ENCODE results near the gene OPA1.

OPA1 gene

DNA sequence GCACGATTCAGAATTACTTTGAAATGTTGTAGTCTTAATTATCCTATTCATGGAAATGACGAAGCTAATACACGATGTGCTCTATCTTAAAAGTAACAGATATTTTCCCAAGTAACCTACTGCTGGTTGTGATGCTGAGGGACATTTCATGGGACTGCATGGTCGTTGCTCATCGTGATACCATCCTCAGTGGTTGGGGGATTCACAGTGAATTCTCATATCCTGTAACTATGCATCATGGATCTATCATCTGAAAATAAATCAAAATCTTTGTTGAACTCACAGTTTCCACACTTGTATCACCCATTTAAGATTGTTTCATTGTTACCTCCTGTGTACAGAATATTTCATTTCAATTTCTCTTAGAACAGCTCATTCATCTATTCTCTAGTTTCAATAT, 84.7 kb downstream of the OPA1 start:
- TF ChIP-seq EZH2 (IDR thresholded peaks at IDR 0.05; ENCODE audit: borderline replicate concordance, low read depth, low read length, severe bottlenecking), result no peak
- TF ChIP-seq, protein P1, sequence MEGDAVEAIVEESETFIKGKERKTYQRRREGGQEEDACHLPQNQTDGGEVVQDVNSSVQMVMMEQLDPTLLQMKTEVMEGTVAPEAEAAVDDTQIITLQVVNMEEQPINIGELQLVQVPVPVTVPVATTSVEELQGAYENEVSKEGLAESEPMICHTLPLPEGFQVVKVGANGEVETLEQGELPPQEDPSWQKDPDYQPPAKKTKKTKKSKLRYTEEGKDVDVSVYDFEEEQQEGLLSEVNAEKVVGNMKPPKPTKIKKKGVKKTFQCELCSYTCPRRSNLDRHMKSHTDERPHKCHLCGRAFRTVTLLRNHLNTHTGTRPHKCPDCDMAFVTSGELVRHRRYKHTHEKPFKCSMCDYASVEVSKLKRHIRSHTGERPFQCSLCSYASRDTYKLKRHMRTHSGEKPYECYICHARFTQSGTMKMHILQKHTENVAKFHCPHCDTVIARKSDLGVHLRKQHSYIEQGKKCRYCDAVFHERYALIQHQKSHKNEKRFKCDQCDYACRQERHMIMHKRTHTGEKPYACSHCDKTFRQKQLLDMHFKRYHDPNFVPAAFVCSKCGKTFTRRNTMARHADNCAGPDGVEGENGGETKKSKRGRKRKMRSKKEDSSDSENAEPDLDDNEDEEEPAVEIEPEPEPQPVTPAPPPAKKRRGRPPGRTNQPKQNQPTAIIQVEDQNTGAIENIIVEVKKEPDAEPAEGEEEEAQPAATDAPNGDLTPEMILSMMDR (IDR thresholded peaks at IDR 0.05; ENCODE audit: borderline replicate concordance, extremely low read depth, low read length, poor library complexity, severe bottlenecking), result no peak
- ATAC-seq (ENCODE audit: insufficient read depth, low read depth) (no peak), DNase-seq (no peak)
- Histone ChIP-seq H3K9ac (ENCODE audit: low read depth, low read length) (no peak overlapping the region), H3K79me2 (ENCODE audit: insufficient read depth, low read length) (no peaks in the 10 kb centered on the region), H3K36me3 (ENCODE audit: insufficient read depth, low read length) (peaks cover 16% of the 10 kb centered on the region; the same call in 1 of the 2 replicates), H3K4me1 (ENCODE audit: insufficient read depth, low read length) (no peaks in the 10 kb centered on the region), H3K27ac (ENCODE audit: low read length) (no peak overlapping the region), H4K20me1 (ENCODE audit: insufficient read depth, low read length) (no peaks in the 10 kb centered on the region), H3K27me3 (ENCODE audit: insufficient read depth, low read length, poor library complexity) (no peaks in the 10 kb centered on the region), H3K4me3 (ENCODE audit: low read depth in 1 of 2, low read length in 2 of 2) (no peak overlapping the region), H3K9me3 (ENCODE audit: insufficient read depth, low read length, severe bottlenecking) (no peaks in the 10 kb centered on the region), H2AFZ (ENCODE audit: low read depth, low read length) (no peak overlapping the region), H3K4me2 (ENCODE audit: insufficient read depth, low read length) (no peak overlapping the region)

DNA sequence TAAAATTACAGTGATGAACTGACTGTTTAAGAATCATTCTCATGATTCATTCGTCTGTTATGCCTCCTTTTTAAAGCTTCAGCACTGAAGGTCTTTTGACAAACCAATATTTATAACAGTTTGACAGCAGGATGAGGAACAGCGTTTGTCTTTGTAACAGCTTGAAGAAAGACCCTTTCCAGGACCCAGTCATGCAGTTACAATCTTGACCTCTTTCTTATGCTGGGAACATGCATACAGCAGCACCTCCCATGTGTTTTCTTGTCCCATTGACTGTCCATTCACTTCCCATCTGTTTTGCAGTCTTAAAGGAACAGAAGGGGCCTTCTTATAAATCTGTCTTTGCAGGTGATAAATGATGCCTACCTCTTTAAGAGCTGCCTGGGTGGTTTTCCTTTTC, 87.2 kb downstream of the OPA1 start:
- TF ChIP-seq, protein P1 (IDR thresholded peaks at IDR 0.05; ENCODE audit: borderline replicate concordance, extremely low read depth, low read length, poor library complexity, severe bottlenecking), result no peak
- TF ChIP-seq EZH2 (IDR thresholded peaks at IDR 0.05; ENCODE audit: borderline replicate concordance, low read depth, low read length, severe bottlenecking), result no peak
- H3K27me3 ChIP-seq (ENCODE audit: insufficient read depth, low read length, poor library complexity), result no peaks in the 10 kb centered on the region
- H4K20me1 ChIP-seq (ENCODE audit: insufficient read depth, low read length), result no peaks in the 10 kb centered on the region
- no peak overlapping the region for H3K27ac ChIP-seq (ENCODE audit: low read length)
- no peak overlapping the region for H3K9ac ChIP-seq (ENCODE audit: low read depth, low read length)
- H3K36me3 ChIP-seq (ENCODE audit: insufficient read depth, low read length), result peaks cover 9% of the 10 kb centered on the region; the same call in 1 of the 2 replicates
- ATAC-seq (ENCODE audit: insufficient read depth, low read depth) (no peak), DNase-seq (no peak)
- H2AFZ ChIP-seq (ENCODE audit: low read depth, low read length), result no peak overlapping the region
- no peak overlapping the region for H3K4me3 ChIP-seq (ENCODE audit: low read depth in 1 of 2, low read length in 2 of 2)
- no peaks in the 10 kb centered on the region for H3K9me3 ChIP-seq (ENCODE audit: insufficient read depth, low read length, severe bottlenecking)
- H3K79me2 ChIP-seq (ENCODE audit: insufficient read depth, low read length), result no peaks in the 10 kb centered on the region
- no peak overlapping the region for H3K4me2 ChIP-seq (ENCODE audit: insufficient read depth, low read length)
- H3K4me1 ChIP-seq (ENCODE audit: insufficient read depth, low read length), result no peaks in the 10 kb centered on the region

DNA sequence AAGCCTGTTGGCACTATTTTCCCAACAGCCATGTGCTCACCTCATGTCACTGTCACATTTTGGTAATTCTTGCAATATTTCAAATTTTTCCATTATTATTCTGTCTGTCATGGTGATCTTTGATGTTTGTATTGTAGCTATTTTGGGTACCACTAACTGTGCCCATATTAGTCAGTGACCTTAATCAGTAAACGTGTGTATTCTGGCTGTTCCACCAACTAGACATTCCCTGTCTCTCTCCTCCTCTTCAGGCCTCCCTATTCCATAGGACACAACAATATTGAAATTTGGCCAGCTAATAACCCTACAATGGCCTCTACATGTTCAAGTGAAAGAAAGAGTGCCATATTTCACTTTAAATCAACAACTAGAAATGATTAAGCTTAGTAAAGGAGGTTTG, 88.6 kb downstream of the OPA1 start:
- Histone ChIP-seq H3K27me3 (ENCODE audit: insufficient read depth, low read length, poor library complexity) (no peaks in the 10 kb centered on the region), H3K79me2 (ENCODE audit: insufficient read depth, low read length) (no peaks in the 10 kb centered on the region), H3K4me2 (ENCODE audit: insufficient read depth, low read length) (no peak overlapping the region), H3K27ac (ENCODE audit: low read length) (no peak overlapping the region), H3K36me3 (ENCODE audit: insufficient read depth, low read length) (peaks cover 9% of the 10 kb centered on the region; the same call in 1 of the 2 replicates), H3K9me3 (ENCODE audit: insufficient read depth, low read length, severe bottlenecking) (no peaks in the 10 kb centered on the region), H3K9ac (ENCODE audit: low read depth, low read length) (no peak overlapping the region), H3K4me3 (ENCODE audit: low read depth in 1 of 2, low read length in 2 of 2) (no peak overlapping the region), H4K20me1 (ENCODE audit: insufficient read depth, low read length) (no peaks in the 10 kb centered on the region), H3K4me1 (ENCODE audit: insufficient read depth, low read length) (no peaks in the 10 kb centered on the region), H2AFZ (ENCODE audit: low read depth, low read length) (no peak overlapping the region)
- DNase-seq (no peak), ATAC-seq (ENCODE audit: insufficient read depth, low read depth) (no peak)
- no peak for TF ChIP-seq EZH2 (IDR thresholded peaks at IDR 0.05; ENCODE audit: borderline replicate concordance, low read depth, low read length, severe bottlenecking)
- TF ChIP-seq, protein P1 (IDR thresholded peaks at IDR 0.05; ENCODE audit: borderline replicate concordance, extremely low read depth, low read length, poor library complexity, severe bottlenecking), result no peak

All from DND-41 (cell line).